Mesenchymal stem cell (in vitro differentiated cells and primary cell): ENCODE measurements around the gene CDH16.

Source experiments
- DNase-seq: peaks from one replicate; pipeline ENCODE4 v3.0.0-alpha.2; 2013
- H2AFZ ChIP-seq: one replicate; pipeline ENCODE4 v1.6.1; 2013; ENCODE audit warnings: low read depth, mild to moderate bottlenecking, control low read depth, inconsistent platforms, low read length, moderate library complexity
- H2AK5ac ChIP-seq: 2 replicates; pipeline ENCODE4 v1.6.1; 2013; ENCODE audit warnings: low read length, moderate library complexity, mild to moderate bottlenecking, inconsistent platforms; ENCODE audit not compliant: severe bottlenecking
- H2BK120ac ChIP-seq: one replicate; pipeline ENCODE4 v1.6.1; 2013; ENCODE audit warnings: low read depth, mild to moderate bottlenecking, inconsistent platforms, low read length, moderate library complexity
- H2BK12ac ChIP-seq, 2 experiments: one replicate each; pipeline ENCODE4 v1.6.1; 2013; ENCODE audit warnings: inconsistent platforms in 2 of 2, low read length in 2 of 2, mild to moderate bottlenecking in 2 of 2, moderate library complexity in 2 of 2, control low read depth in 1 of 2
- H2BK15ac ChIP-seq: one replicate; pipeline ENCODE4 v1.6.1; 2013; ENCODE audit warnings: mild to moderate bottlenecking, low read depth, inconsistent platforms; ENCODE audit not compliant: poor library complexity, severe bottlenecking
- H2BK5ac ChIP-seq: 2 replicates; pipeline ENCODE4 v1.6.1; 2013; ENCODE audit warnings: low read depth, mild to moderate bottlenecking, low read length, control low read depth, inconsistent platforms; ENCODE audit not compliant: poor library complexity, severe bottlenecking
- H3K14ac ChIP-seq, 2 experiments: one replicate each; pipeline ENCODE4 v1.6.1; 2013; ENCODE audit warnings: inconsistent platforms in 2 of 2, low read length in 2 of 2, control low read depth in 1 of 2, mild to moderate bottlenecking in 1 of 2, moderate library complexity in 1 of 2
- H3K18ac ChIP-seq, 2 experiments: one replicate each; pipeline ENCODE4 v1.6.1; 2013; ENCODE audit warnings: inconsistent platforms in 2 of 2, low read length in 2 of 2, control low read depth in 1 of 2, low read depth in 1 of 2, mild to moderate bottlenecking in 1 of 2
- H3K23ac ChIP-seq, 2 experiments: one replicate each; pipeline ENCODE4 v1.6.1; 2013; ENCODE audit warnings: inconsistent platforms in 2 of 2, low read length in 2 of 2, mild to moderate bottlenecking in 2 of 2, moderate library complexity in 2 of 2, control low read depth in 1 of 2
- H3K27ac ChIP-seq: 2 replicates; pipeline ENCODE4 v1.5.1; 2013; ENCODE audit warnings: mild to moderate bottlenecking, moderate library complexity, low read length, control low read depth, inconsistent platforms; ENCODE audit not compliant: poor library complexity, severe bottlenecking
- H3K27me3 ChIP-seq, 2 experiments: 2 replicates each; pipeline versions ENCODE4 v1.6.1 to v1.7.0; 2013; ENCODE audit warnings: low read length in 2 of 2, mild to moderate bottlenecking in 2 of 2, moderate library complexity in 2 of 2, control low read depth in 1 of 2, inconsistent platforms in 1 of 2; ENCODE audit not compliant: control insufficient read depth in 1 of 2, insufficient read depth in 1 of 2
- H3K36me3 ChIP-seq, 2 experiments: 2 replicates each; pipeline versions ENCODE4 v1.6.1 to v1.7.0; 2013; ENCODE audit warnings: low read length in 2 of 2, control low read depth in 1 of 2, inconsistent platforms in 1 of 2, low read depth in 1 of 2, mild to moderate bottlenecking in 1 of 2; ENCODE audit not compliant: insufficient read depth in 2 of 2, control insufficient read depth in 1 of 2
- H3K4ac ChIP-seq, 2 experiments: one replicate each; pipeline ENCODE4 v1.6.1; 2013; ENCODE audit warnings: inconsistent platforms in 2 of 2, low read length in 2 of 2, mild to moderate bottlenecking in 2 of 2, moderate library complexity in 2 of 2, control low read depth in 1 of 2, low read depth in 1 of 2
- H3K4me1 ChIP-seq: 2 replicates; pipeline ENCODE4 v1.6.1; 2013; ENCODE audit warnings: low read depth, low read length, control low read depth; ENCODE audit not compliant: control insufficient read depth, insufficient read depth
- H3K4me2 ChIP-seq: 2 replicates; pipeline ENCODE4 v1.6.1; 2013; ENCODE audit warnings: low read length, mild to moderate bottlenecking, inconsistent platforms; ENCODE audit not compliant: poor library complexity, severe bottlenecking
- H3K4me3 ChIP-seq, 2 experiments: 2 replicates each; pipeline versions ENCODE4 v1.5.1 to v1.7.0; 2013; ENCODE audit warnings: low read length in 2 of 2, mild to moderate bottlenecking in 2 of 2, control low read depth in 1 of 2, low read depth in 1 of 2; ENCODE audit not compliant: insufficient read depth in 1 of 2
- H3K79me1 ChIP-seq: replicated peaks from 2 replicates; pipeline ENCODE4 v1.6.1; 2013; ENCODE audit warnings: mild to moderate bottlenecking, control low read depth, low read length, inconsistent platforms; ENCODE audit not compliant: poor library complexity, severe bottlenecking
- H3K9ac ChIP-seq: 2 replicates; pipeline ENCODE4 v1.7.0; 2013; ENCODE audit warnings: mild to moderate bottlenecking, low read length, moderate library complexity
- H3K9me3 ChIP-seq: 2 replicates; pipeline ENCODE4 v1.7.0; 2013; ENCODE audit warnings: mild to moderate bottlenecking, low read length; ENCODE audit not compliant: control insufficient read depth
- H4K8ac ChIP-seq: one replicate; pipeline ENCODE4 v1.6.1; 2013; ENCODE audit warnings: inconsistent platforms, mild to moderate bottlenecking, low read length, moderate library complexity
- H4K91ac ChIP-seq: one replicate; pipeline ENCODE4 v1.6.1; 2013; ENCODE audit warnings: mild to moderate bottlenecking, low read length, inconsistent platforms
- WGBS: methylation state at CpG from one replicate; pipeline ENCODE4 v1.1.7; 2013; ENCODE audit warnings: mixed read lengths; 5-methylcytosine and 5-hydroxymethylcytosine counted together

CDH16 gene

GRCh38 chr16:66906916-66907836, 11.5 kb downstream of the CDH16 start:
- peak overlapping the region in 1 of 2 experiments; percentile 45 for H3K14ac ChIP-seq
- no peak overlapping the region for H2AFZ ChIP-seq
- H3K4me1 ChIP-seq, result peaks cover 15% of the 10 kb centered on the region
- H3K36me3 ChIP-seq, result no peaks in the 10 kb centered on the region
- H4K91ac ChIP-seq, result peak overlapping the region; percentile 55
- H2BK5ac ChIP-seq, result no peak overlapping the region
- H3K9me3 ChIP-seq, result no peaks in the 10 kb centered on the region
- no peak overlapping the region for H3K23ac ChIP-seq
- no peak overlapping the region for H4K8ac ChIP-seq
- no peak overlapping the region for H3K27ac ChIP-seq
- no peaks in the 10 kb centered on the region for H3K79me1 ChIP-seq
- peaks cover 19 to 35% of the 10 kb centered on the region in 2 experiments for H3K27me3 ChIP-seq
- no peak overlapping the region for H3K9ac ChIP-seq
- WGBS, result 71% methylated on average over 7 of the region's 7 CpGs
- H3K4me2 ChIP-seq, result no peak overlapping the region
- no peak overlapping the region for H2AK5ac ChIP-seq
- peak overlapping the region; percentile 85 for H2BK15ac ChIP-seq
- no peak for DNase-seq
- H3K4me3 ChIP-seq, result no peak overlapping the region
- peak overlapping the region; percentile 63 to 65 for H2BK12ac ChIP-seq
- peak overlapping the region; percentile 4 for H2BK120ac ChIP-seq
- H3K4ac ChIP-seq, result no peak overlapping the region
- H3K18ac ChIP-seq, result peak overlapping the region in 1 of 2 experiments; percentile 46

- DNase-seq, result no peak
- Histone ChIP-seq H2BK120ac (peak overlapping the region; percentile 11), H2BK15ac (peak overlapping the region; percentile 97), H3K23ac (no peak overlapping the region), H3K27me3 (peaks cover 19 to 33% of the 10 kb centered on the region in 2 experiments), H3K79me1 (no peaks in the 10 kb centered on the region), H3K4me2 (no peak overlapping the region), H3K4ac (peak overlapping the region; percentile 45 to 84), H3K18ac (peak overlapping the region; percentile 90 to 95), H3K9ac (no peak overlapping the region), H4K8ac (peak overlapping the region; percentile 74), H3K4me1 (peaks cover 20% of the 10 kb centered on the region), H4K91ac (peak overlapping the region; percentile 57), H3K27ac (no peak overlapping the region), H3K14ac (peak overlapping the region in 1 of 2 experiments; percentile 79), H2BK5ac (no peak overlapping the region), H3K9me3 (no peaks in the 10 kb centered on the region), H2AK5ac (no peak overlapping the region), H3K4me3 (no peak overlapping the region), H3K36me3 (no peaks in the 10 kb centered on the region), H2BK12ac (peak overlapping the region; percentile 44 to 69), H2AFZ (no peak overlapping the region)
- WGBS, result 83% methylated on average over 11 of the region's 11 CpGs
These were observed 12.8 kb downstream of the CDH16 start for GRCh38 chr16:66905633-66906539.

- DNase-seq, result peak; percentile 77
- no peak overlapping the region for H2AK5ac ChIP-seq
- no peaks in the 10 kb centered on the region for H3K36me3 ChIP-seq
- peaks cover 28% of the 10 kb centered on the region for H3K4me1 ChIP-seq
- H3K4me2 ChIP-seq, result no peak overlapping the region
- no peak overlapping the region for H2AFZ ChIP-seq
- 55% methylated on average over 15 of the region's 16 CpGs for WGBS
- peaks cover 19 to 27% of the 10 kb centered on the region in 2 experiments for H3K27me3 ChIP-seq
- peak overlapping the region; percentile 88 for H2BK120ac ChIP-seq
- no peaks in the 10 kb centered on the region for H3K9me3 ChIP-seq
- H3K9ac ChIP-seq, result no peak overlapping the region
- peak overlapping the region in 1 of 2 experiments; percentile 34 for H3K23ac ChIP-seq
- H3K79me1 ChIP-seq, result no peaks in the 10 kb centered on the region
- H3K27ac ChIP-seq, result no peak overlapping the region
- peak overlapping the region; percentile 78 for H2BK15ac ChIP-seq
- H2BK12ac ChIP-seq, result peak overlapping the region; percentile 97 to 99
- no peak overlapping the region for H3K4me3 ChIP-seq
- peak overlapping the region; percentile 98 for H4K91ac ChIP-seq
- peak overlapping the region; percentile 90 to 97 for H3K18ac ChIP-seq
- H2BK5ac ChIP-seq, result no peak overlapping the region
- H3K14ac ChIP-seq, result peak overlapping the region in 1 of 2 experiments; percentile 95
- peak overlapping the region; percentile 96 for H4K8ac ChIP-seq
- H3K4ac ChIP-seq, result peak overlapping the region; percentile 96 to 98
These were observed 13.6 kb downstream of the CDH16 start for GRCh38 chr16:66904846-66905632.
